ENCODE measurements around the gene DIDO1. TPM values are rescaled to one million over a fixed set of nuclear protein-coding genes. Genes with fewer than 3 reads are reported as not detected.
A peak's percentile ranks its signal among the peaks of the same experiment; 100 is the strongest.

The DIDO1 gene
- total RNA-seq, 1 donor from 2014 or later = 89.1 TPM

GRCh38 chr20:62908971-62909791 lies 17.1 kb downstream of the DIDO1 start:
- no peak overlapping the region for H3K4me3 Mint-ChIP-seq
- intact Hi-C loops (cut with micrococcal nuclease) = no loop called here
- no peak for TF ChIP-seq CTCF (IDR thresholded peaks at IDR 0.05)
- peaks cover 92% of the 10 kb centered on the region for H3K36me3 Mint-ChIP-seq (ENCODE audit: low read depth)
- H3K27me3 Mint-ChIP-seq = no peaks in the 10 kb centered on the region
- H3K27ac Mint-ChIP-seq = no peak overlapping the region
- H3K4me1 Mint-ChIP-seq = peaks cover 23% of the 10 kb centered on the region
- ATAC-seq (ENCODE audit: low read depth) (no peak), DNase-seq (no peak)
- ChIA-PET POLR2A (no interaction called here), CTCF (interaction anchor here (1.4 to 1.6 kb wide), 2 partner anchors 10 to 64 kb away, joined by 3 to 4 read pairs; no protein-coding TSS in a partner anchor)
- H3K9me3 Mint-ChIP-seq = no peaks in the 10 kb centered on the region

DNA sequence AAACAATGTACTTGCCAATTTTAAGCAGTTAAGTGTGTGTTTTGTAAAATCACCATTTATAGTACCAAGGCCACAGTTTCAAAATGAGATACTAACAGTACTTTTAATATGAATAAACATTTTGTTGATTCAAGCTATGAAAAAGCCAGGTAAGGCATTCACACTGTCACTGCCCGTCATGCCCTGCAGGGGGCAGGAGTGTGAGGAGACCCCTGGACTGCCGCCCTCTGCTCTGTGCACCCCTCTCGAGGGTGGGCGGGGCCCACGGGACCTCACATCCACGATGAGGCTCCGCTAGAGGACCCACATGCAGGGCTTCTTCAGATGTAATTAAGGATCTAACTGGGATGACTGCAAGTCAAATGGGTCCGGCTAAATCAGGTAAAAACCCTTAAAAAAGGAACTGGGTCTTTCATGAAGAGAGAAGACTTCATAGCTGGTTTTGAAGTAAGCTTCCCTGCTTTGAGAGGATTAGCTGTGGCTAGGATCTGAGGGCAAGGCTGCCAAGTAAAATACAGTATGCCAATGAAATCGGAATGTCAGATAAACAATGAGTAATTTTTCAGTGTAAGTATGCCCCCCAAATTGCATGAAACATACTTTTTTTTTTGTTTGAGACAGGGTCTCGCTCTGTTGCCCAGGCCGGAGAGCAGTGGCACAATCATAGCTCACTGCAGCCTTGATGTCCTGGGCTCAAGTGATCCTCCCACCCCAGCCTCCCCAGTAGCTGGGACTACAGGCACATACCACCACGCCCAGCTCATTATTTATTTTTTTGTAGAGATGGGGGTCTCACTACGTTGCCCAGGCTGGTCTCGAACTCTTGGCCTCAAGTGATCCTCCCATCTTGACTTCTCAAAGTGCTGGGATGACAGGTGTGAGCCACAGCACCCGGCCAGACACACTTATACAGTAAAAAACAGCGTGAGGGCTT lies 18.7 kb downstream of the DIDO1 start:
- Mint-ChIP-seq H3K4me3 (no peak overlapping the region), H3K36me3 (ENCODE audit: low read depth) (peaks cover 95% of the 10 kb centered on the region), H3K4me1 (peaks cover 15% of the 10 kb centered on the region), H3K27ac (no peak overlapping the region), H3K9me3 (no peaks in the 10 kb centered on the region), H3K27me3 (no peaks in the 10 kb centered on the region)
- intact Hi-C loops (cut with micrococcal nuclease) = no loop called here
- ChIA-PET CTCF (interaction anchor here (0.7 to 2.2 kb wide), 9 partner anchors 8 to 101 kb away, joined by 3 to 12 read pairs (median 5); no protein-coding TSS in a partner anchor), POLR2A (interaction anchor here (0.6 to 1.5 kb wide), 4 partner anchors 14 to 65 kb away, joined by 3 to 6 read pairs (median 4); partner anchors contain the start of gene GID8)
- no peak for TF ChIP-seq CTCF (IDR thresholded peaks at IDR 0.05)
- ATAC-seq (ENCODE audit: low read depth) (peak; percentile 62), DNase-seq (no peak)

DNA sequence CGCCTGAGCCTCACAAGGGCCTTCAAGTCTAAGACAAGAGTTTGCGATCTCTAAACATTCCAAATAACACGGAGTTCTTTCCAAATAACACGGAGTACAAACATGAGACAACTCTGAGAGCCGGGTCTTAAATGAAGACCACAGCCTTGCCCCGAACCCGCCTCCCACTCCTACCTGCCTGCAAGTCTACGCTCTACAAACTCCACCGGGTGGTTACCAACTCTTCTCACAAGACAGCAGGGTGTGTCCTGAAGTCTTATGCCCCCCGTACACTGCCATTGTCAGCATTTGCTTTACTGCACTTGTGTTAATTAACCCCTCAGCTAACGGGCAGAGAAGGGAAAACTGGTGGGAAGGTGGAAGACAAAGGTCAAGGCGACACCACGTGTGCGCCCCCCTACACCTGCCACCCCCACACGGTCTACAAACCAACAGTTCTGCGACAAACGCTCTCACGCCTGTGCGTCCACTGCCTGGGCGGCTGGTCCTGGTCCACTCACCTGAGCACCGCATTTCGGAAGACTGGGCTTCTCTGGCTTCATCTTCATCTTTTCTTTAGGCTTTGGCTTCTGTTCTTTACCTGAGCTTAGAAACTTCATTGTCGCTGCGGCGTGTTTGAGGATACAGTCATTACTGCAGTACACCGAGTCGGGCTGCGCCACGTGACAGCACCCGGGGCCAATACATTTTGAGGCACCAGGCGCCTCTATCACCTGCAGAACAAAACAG lies 19.5 kb downstream of the DIDO1 start:
- no peak for TF ChIP-seq CTCF (IDR thresholded peaks at IDR 0.05)

DNA sequence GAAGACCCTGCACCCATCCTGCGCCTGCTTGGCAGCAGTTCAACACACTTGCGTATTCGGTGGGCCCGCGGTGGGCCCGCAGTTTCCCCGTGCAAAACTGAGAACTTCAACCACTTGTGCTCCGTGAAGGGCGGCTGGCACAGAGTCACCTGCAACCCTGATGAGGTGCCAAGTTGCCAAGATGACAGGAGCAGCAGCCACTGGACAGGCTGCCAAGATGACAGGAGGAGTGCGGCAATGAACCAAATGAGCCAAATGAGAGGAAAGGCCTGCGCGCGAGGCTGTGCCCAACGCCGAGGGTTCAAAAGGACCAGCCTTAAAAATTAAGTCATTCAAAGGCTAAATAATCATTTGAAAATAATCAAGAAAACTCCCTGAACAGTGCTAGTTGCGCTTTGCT lies 20.1 kb downstream of the DIDO1 start:
- Mint-ChIP-seq H3K9me3 (no peaks in the 10 kb centered on the region), H3K27me3 (no peaks in the 10 kb centered on the region), H3K4me3 (no peak overlapping the region), H3K36me3 (ENCODE audit: low read depth) (peaks cover 98% of the 10 kb centered on the region), H3K4me1 (peaks cover 15% of the 10 kb centered on the region), H3K27ac (no peak overlapping the region)
- TF ChIP-seq CTCF (IDR thresholded peaks at IDR 0.05) = no peak
- DNase-seq (no peak), ATAC-seq (ENCODE audit: low read depth) (no peak)
- POLR2A ChIA-PET = interaction anchor here (1.5 kb wide), 1 partner anchor 48 kb away, joined by 5 read pairs; no protein-coding TSS in a partner anchor
- CTCF ChIA-PET = no interaction called here
- intact Hi-C loops (cut with micrococcal nuclease) = no loop called here

More for the DNA sequence above, 19.5 kb downstream of the DIDO1 start:
- H3K9me3 Mint-ChIP-seq = no peaks in the 10 kb centered on the region
- POLR2A ChIA-PET = interaction anchor here (1.5 kb wide), 1 partner anchor 47 kb away, joined by 5 read pairs; no protein-coding TSS in a partner anchor
- H3K36me3 Mint-ChIP-seq (ENCODE audit: low read depth) = peaks cover 97% of the 10 kb centered on the region
- no peaks in the 10 kb centered on the region for H3K27me3 Mint-ChIP-seq
- no peak overlapping the region for H3K4me3 Mint-ChIP-seq
- no peak for ATAC-seq (ENCODE audit: low read depth)
- CTCF ChIA-PET = interaction anchor here (1.1 to 2.2 kb wide), 6 partner anchors 10 to 102 kb away, joined by 3 to 12 read pairs (median 6); no protein-coding TSS in a partner anchor
- H3K4me1 Mint-ChIP-seq = peaks cover 15% of the 10 kb centered on the region
- intact Hi-C loops (cut with micrococcal nuclease) = no loop called here
- DNase-seq = no peak
- H3K27ac Mint-ChIP-seq = no peak overlapping the region

All from activated B cell treated with CpG ODN at 0.5 μM for 24 hours (primary cell).